ENCODE results near the gene STYXL1.

The STYXL1 gene

GRCh38 chr7:75955331-75955955 is 92.4 kb downstream of the STYXL1 start:
- no peak for DNase-seq (ENCODE audit: low spot score)

GRCh38 chr7:75953931-75954330 is 93.9 kb downstream of the STYXL1 start:
- DNase-seq (ENCODE audit: low spot score): no peak

GRCh38 chr7:75953431-75953830 is 94.4 kb downstream of the STYXL1 start:
- no peak for DNase-seq (ENCODE audit: low spot score)

- no peak for DNase-seq (ENCODE audit: low spot score)
Measured at GRCh38 chr7:75951506-75951905, 96.3 kb downstream of the STYXL1 start.

- DNase-seq (ENCODE audit: low spot score): no peak
Measured at GRCh38 chr7:75950111-75950681, 97.6 kb downstream of the STYXL1 start.

- DNase-seq (ENCODE audit: low spot score): no peak
Measured at GRCh38 chr7:75948179-75948578, 99.6 kb downstream of the STYXL1 start.

All from hematopoietic multipotent progenitor cell treated with erythropoietin and hydrocortisone succinate and interleukin-3 and kit ligand, for 15 days (in vitro differentiated cells).